HG02938 (cell line): ENCODE measurements around the gene CLEC1A.

Experiments used
- ATAC-seq: cut with Tn5 transposase; IDR thresholded peaks from one replicate; pipeline ENCODE4 v1.9.1; 2021; ENCODE audit warnings: mild to moderate bottlenecking, moderate library complexity; ENCODE audit not compliant: unreplicated experiment

CLEC1A gene

DNA sequence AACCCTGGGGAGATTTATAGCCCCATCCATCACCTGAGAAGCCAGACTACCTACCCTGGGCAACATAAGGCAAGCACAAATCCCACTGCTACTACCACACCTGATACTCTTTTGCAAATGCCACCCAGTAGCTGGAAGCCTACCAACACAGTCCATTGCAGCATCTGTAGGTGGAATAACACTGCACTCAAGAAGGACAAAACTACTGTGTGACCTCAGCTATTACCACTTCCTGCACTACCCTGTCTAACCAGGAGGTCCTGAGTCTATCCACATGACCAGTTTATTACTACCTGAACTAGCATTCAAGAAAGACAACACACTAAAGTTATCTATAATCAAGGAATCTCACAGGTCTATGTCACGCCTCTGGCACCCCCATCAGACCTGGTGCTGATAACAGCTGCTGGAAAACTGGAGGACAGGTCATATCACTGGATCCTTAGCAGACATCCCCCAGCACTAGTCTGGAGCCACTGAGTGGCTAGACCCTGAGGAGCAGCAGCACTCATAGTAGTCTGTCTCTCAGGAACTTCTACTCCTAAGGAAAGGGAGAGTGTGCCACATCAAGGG lies 2.9 kb upstream of the CLEC1A start:
- no peak for ATAC-seq

DNA sequence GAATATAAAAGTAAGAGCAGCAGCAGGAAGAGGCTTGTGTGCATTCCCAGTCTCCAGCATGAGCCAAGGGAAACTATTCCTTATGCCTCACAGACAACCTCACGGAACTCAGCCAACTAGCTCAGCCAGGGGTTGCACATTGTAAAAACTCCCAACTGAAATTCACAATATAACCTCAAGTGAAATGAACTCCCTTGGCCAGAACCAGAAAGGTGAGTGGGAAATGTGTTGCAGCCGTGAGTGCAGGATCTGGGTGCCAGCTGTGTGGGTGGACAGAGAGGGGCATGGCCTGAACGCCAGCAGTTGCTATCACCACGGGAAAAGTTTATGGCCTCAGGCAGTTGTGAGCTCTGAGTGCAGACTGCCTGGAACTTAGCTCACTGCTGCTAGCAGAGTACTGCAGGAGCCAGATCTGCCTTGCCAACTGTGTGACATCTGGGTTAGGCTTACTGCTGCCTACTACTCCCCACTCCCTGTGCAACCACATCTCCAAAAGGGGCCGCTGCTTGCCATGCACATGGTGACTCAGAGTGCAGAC lies 2.3 kb upstream of the CLEC1A start:
- ATAC-seq, result no peak

DNA sequence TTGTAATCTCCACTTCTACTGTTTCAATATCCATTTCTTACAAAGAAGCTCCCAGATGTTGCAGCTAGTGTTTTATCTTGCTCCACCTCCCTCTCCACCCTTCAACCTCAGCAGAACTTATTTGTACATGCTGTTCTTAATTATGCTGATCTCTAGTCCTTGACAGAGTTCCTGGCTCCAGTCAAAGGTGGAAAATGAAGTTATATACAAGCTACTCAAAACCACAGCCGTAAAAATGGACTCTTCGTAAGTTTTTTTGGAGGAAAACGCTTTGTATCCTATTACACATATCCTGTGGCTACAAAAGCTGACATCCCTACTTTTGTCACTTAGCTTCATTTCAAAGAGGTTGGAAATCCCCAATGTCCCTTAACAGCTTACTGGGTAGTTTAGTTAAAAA lies 1.3 kb downstream of the CLEC1A start:
- no peak for ATAC-seq

DNA sequence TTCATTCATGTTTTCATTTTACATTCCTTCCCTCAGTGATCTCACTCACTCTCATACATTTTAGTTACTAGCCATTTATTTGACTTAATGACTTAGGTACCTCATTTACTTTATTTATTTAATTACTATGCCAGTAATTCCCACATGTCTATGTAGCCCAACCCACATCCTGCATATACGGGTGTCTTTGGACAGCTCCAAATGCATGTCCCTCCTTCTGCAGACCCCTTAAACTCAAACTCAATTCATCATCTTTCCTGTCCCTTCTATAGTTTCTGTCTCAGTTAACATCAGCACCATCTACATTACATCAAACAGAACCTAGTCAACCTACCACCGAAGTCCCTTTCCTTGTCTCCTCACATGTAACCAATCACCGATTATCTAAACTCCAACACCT lies 2.8 kb downstream of the CLEC1A start:
- no peak for ATAC-seq

DNA sequence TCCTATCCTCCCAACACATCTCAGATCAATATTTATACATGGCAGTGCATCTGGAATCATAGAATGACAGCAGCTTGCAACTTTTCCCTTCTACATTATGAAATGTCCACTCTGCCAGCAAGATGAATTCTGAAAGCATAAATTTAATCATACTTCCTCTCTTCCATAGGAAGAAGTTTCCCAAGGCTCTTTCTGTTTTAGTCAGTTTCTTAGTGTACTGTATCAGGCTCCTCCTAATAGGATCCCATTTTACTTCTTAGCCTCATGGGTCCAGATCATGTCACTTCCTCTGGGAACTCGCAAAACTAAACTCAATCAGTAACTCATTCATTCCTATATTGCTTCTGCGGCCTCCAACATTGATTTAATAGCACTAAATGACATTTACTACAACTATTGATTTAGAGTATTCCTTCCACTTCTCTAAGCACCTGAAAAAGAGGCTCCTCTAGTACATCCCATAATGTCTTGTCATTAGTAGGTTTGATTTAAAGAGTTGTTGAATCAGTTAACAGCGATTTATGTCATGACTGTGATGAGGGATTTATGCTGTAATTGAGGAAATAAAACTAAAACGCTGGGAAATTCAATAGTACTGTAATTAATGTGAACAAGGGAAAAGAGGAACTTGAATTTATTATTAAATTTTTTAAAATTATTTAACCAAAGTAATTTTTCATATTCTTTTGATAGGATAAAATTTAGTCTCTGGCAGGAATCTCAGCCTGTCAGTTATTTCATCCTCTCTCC lies 4.0 kb downstream of the CLEC1A start:
- no peak for ATAC-seq

DNA sequence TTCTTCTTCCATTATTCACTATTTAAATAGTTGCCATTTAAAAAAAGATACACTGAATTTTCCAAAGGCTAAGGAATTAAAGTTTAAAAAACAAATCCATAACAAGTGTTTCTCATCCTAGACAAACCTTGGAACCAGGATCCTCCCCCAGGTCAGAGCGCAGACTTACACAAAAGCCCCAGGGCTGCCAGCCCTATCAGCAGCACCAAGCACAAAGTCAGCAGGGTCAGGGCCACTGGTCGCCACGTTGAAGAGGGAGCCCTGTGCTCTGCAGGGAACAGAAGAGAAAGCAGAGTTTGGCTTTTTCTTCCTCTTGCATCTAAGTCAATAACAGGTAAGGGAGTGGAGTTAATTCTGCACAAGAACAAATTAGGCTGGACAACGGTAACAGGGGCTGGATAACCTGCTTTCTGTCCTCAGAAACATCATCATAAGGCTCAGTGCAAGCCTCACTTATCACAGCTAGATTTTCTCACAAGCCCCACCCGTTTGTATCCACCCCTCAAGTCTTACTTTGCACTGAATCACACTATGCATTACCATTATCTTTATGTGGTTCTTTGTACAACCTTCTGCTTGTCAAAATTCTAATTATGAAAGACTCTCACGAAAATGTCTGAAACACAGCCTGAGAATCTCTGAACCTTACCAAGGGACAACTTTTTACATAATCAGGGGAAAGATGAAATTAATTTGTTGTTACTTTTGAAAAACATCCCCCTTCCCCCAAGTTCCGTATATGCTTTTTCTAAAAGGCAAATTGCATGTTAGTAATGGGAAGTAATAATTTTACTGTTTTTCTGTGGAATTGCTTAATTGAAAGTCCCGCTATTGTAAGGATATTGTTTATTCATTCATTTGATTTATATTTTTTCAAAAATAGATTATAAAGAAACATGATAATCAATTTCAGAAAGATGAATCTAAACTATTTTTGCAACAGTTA lies 9.6 kb downstream of the CLEC1A start:
- no peak for ATAC-seq

DNA sequence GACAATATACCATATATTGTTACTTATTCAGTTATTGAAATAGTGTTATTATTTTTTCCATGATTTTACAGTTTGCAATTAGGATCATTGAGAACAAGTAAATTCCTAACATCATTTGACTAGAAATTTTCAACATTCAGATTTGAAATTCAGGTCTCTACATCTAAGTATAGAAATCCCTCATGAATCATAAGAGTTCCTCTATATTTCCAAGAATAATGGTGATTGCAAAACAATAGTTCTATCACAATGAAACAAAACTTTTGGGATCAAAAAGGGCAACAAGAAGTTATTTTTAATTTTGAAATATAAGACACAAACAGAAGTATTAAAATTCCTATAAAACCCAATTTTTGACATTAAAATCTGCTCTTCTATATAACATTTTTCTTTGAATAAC lies 10.8 kb downstream of the CLEC1A start:
- ATAC-seq, result no peak

DNA sequence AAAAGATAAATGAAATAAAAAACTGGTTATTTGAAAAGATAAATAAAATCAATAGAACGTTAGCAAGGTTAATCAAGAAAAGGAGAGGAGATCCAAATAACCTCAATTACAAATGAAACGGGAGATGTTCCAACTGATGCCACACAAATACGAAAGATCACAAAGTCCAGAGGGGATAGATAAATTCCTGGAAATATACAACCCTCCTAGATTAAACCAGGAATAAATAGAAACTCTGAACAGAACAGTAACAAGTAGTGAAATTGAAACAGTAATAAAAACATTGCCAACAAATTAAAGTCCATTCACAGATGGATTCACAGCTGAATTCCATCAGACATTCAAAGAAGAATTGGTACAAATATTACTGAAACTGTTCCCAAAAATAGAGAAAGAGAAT lies 12.4 kb downstream of the CLEC1A start:
- no peak for ATAC-seq

DNA sequence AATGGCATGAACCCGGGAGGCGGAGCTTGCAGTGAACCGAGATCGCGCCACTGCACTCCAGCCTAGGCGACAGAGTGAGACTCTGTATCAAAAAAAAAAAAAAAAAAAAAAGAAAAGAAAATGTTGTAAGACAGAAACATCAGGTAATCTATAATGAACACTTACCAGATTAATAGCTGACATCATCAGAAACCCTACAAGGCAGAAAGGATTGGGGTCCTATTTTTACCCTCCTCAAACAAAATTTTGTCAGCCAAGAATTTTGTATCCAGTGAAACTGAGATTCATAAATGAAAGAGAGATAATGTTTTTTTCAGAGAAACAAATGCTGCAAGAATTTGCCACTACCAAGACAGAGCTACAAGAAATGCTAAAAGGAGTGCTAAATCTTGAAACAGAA lies 14.1 kb downstream of the CLEC1A start:
- no peak for ATAC-seq

DNA sequence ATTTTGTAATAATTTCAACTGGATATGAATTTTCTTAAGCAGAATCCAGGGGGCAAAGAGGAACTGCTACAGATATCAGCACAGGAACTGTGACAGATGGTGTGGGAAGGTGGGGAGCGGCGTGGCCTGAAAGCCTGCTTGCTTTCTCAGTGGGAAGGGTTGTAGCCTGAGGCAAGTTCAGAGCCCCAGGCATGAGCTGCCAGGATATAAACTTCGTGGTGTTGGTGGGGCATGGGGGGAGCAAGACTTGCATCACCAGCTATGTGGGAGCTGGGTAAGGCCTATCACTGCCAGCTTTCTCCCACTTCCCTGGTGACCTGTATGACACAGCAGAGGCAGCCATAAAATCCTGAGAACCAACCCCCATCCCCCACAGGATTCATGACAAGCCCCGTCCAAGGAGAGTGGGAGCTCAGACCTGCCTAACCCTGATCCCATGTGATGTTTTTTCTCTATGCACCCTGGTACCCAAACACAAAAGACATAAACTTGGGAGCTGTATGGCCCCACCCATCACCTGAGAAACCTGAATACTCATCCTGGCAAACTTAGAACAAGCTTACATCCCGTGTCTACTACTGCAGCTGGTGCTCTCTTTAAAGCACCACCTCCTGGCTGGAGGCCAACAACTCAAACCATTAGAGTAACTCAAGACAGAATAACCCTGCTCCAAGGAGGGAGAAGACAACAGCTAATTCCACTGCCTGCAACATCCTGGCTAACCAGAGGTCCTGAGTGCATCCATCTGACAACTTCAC lies 16.5 kb downstream of the CLEC1A start:
- no peak for ATAC-seq

DNA sequence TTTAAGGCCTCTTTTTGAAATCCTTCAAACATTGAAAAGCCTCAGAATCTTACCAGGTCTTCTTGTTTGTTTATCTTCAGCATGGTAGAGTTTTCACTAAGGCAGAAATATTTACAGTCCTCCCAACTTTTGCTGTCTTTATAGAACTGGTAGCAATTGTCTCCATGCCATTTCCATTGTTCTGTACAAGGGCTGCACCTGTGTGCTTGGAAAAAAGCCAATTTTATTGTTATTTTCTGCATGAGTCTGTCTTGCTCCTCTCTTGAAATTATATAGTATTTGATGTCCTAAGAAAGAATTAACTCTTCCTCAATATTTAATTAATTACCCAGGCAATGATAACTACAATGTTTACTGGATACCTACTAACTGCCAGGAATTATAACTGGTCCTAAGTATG lies 23.3 kb downstream of the CLEC1A start:
- ATAC-seq, result no peak

DNA sequence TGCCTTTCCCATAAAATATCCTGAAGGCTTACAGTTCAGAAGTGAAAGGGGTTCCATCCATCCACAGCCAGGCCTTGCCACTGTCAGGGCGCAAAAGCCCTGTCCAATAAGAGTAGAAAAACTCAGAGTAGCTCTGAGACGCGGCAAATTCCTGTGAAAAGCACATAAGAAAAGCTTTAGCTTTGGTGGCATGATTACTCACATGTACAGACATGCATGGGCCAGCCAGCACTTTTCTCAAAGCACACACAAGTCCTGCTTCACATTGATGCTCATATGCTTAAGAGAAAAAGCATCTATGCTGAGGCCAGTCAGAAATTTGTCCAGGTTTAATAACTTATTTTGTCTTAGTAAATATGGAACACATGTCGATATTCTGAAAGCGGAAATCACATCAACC lies 25.5 kb downstream of the CLEC1A start:
- ATAC-seq, result no peak

DNA sequence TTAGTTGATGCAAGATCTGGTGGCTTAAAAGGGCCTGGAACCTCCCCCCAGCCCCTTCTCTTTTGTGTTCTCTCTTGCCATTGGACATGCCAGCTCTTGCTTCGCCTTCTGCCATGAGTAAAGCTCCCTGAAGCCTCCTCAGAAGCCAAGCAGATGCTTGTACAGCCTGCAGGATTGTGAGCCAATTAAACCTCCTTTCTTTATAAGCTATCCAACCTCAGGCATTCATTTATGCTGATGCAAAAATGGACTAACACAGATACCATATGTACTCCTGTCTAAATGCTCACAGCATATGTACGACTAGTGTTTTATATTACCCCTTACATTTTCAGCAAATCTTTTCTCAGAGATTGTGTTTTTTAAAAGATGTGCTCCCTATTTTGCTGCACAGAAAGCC lies 26.7 kb downstream of the CLEC1A start:
- ATAC-seq, result no peak

DNA sequence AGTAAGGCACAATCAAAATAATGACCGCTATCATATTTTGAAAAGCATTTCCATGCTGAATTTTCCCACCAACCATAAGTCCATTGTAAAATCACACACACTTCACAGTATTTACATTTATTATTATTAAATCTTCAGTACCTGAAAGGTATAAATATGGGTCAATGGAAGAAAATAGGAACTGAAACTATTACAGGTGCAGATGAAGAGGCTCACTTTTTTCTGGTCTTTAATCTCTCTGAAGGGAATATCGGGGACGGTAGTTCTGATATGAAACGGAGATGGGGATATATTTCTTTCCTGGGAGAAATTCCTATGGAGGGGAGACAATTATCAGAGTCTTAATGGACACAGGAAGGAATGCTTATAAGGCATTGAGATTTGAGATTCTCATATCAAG lies 28.4 kb downstream of the CLEC1A start:
- ATAC-seq, result no peak

DNA sequence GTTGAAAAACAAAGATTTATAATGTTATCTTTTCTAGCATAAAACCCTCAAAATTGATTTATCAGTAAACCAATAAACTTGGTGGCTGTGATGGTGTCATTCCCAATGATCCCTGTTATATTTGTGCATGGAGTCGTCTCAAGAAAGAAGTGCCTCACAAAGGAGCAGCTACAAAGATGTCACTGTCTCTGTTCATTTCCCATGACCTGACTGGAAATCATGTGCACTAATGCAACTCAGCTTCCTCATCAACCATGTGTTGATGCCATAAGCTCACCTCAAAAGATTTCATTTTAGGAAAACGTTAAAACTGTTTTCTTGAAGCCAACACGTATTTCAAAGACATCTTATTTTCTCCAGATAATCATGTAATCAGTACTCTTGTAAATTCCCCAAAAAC lies 28.8 kb downstream of the CLEC1A start:
- no peak for ATAC-seq

DNA sequence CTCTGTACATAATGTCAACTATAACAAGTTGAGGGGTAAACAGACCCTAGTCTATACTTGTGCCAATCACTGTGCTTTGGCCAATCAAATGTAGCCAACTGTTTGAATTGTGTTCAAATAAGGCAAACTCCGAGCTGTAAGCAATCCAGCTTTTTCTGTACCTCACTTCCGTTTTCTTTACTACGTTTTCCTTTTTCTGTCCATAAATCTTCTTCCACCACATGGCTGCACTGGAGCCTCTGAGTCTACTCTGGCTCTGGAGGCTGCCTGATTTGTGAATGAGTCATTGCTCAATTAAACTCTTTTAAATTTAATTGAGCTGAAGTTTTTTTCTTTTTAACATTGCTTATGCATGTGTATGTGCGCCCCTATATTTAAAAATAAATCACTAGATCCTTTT lies 29.7 kb downstream of the CLEC1A start:
- no peak for ATAC-seq

DNA sequence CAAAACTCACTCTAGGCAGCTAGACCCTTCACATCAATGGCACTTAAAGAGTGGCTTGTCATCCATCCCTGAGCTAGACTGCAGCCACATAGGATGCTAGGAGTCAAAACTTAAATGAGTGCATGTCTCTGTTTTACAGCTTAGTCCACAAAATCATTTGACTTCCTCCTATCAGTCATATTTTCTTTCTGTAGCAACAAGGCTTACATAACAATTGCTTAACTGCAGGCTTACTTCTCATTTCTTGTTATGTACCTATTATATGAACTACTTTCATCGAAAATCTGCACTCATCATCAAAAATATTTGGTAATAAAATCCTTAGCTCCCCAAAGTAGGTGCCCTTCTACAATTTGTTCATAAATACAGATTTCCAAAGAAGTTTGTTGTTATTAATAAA lies 30.1 kb downstream of the CLEC1A start:
- ATAC-seq, result no peak

DNA sequence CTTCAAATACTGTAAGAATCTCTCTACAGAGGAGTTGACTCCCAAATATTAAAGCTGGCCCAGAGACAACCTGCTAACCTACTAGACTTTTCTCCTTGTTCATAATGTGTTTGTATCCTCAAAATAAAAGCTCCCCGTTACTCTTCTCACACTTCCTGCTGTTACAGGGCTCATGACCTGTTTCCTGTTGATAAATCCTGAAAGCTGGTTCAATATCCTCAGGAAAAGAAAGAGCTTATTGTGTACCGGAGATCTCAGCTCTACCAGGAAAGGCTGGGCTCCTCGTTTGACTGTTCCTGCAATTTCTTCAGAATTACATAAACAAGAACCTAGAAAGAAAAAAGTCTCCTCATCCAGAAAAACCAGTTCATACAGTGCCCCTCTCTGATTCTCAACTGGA lies 30.8 kb downstream of the CLEC1A start:
- ATAC-seq, result no peak

DNA sequence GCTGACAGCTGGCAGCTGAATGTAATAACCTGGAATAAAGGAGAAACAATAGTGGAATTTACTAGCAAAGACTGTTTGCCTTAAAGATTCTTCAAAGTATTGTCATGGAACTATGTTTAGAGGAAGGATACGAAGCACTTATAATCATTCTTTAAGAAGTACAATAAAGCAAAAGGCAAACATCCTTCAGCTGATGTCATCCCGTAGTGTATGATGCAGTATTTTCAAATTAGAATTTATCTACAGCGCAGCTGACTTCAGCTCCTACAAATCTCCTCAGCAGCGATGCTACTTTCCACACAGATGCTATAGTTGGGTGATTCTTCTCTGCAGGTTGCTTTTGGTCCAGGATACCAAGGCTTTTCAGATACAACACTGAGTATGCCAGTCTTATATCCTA lies 31.5 kb downstream of the CLEC1A start:
- ATAC-seq, result no peak

DNA sequence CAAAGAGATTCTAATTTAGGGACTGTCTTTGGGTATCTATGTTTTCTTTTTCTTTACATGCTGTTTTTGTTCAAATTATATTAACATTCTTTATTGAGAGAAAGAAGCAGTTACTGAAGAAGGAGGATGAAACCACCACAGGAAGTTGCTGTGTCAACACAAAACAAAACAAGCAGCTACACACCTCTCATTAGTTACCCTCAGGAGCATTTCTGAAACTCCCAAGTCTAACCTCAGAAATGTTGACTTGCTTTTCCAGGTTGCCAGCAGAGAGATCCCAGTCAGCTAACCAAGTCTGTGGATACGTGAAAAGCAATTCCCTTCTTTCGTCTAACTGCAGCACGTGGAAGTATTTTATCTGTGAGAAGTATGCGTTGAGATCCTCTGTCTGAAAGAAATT lies 33.5 kb downstream of the CLEC1A start:
- no peak for ATAC-seq

DNA sequence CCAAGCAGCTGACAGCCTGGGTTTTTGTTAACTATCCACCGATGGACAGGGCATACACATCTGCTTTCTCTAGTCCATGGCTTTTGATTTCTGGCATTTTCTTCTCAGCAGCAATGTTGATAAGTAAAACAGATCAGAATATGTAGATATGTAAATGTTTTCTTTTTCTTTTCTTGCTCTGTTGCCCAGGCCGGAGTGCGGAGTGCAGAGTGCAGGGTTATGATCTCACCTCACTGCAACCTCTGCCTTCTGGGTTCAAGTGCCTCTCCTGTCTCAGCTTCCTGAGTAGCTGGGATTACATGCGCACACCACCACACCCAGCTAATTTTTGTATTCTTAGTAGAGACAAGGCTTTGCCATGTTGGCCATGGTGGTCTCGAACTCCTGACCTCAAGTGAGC lies 40.4 kb downstream of the CLEC1A start:
- ATAC-seq, result no peak
